ENCODE results near the gene FAM149A. TPM values are rescaled to one million over a fixed set of nuclear protein-coding genes. Genes with fewer than 3 reads are reported as not detected.

Gene FAM149A
- total and polyA plus RNA-seq, 2 donors (not counting 3 experiments of a cell fraction or from before 2014, with no cell fraction given): 0.08 to 0.20 TPM

DNA sequence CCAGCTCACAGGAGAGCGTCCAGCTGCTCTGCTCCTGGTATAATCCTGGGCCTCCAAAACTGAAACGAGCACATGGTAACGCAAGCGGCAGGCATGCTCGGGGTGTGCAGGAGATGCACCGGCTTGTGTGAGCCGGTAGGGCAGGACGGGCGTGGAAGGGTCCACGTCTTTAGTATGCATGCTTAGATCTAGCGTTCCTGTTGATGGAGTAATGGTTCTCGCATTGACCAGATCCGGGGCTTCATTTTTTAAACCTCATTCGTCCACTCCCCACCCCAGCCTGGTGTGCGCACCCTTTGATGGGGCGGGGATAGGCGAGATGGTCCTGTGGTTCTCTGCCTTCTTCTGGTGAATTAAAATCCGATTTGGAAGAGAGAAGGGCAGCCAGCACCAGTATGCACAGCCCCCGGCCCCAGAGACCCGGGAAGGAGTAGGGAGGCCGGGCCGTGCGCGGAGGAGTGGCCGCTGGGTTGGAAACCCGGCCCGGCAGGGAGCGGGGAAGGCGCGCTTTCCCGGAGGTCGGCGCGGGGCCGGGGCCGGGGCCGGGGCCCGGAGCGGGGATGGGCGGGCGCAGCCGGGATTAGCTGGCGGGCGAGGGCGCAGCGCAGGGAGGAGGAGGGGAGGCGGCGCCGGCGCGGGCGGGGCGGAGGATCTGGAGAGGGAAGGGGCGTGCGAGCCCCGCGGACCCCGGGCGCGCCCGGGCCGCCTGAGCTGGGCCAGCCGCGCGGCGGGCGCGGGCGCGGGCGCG lies 39.9 kb downstream of the FAM149A start:
- BruUV-seq (replicated peaks): no TSS peak
- Histone ChIP-seq H3K4me1 (ENCODE audit: control insufficient read depth, extremely low read depth, insufficient read depth, low read length) (peaks cover 10% of the 10 kb centered on the region), H3K4me2 (ENCODE audit: insufficient read depth, low read length) (peak overlapping the region; percentile 75), H4K20me1 (replicated peaks; ENCODE audit: control insufficient read depth, extremely low read depth, insufficient read depth, low read length) (no peaks in the 10 kb centered on the region), H3K27me3 (ENCODE audit: control insufficient read depth in 2 of 2, insufficient read depth in 2 of 2, low read length in 2 of 2) (peaks cover 14 to 22% of the 10 kb centered on the region in 2 experiments), H3K27ac (ENCODE audit: insufficient read depth, low read depth, low read length) (no peak overlapping the region), H3K4me3 (replicated peaks in 1 of 3; ENCODE audit: insufficient read depth in 1 of 3, low read depth in 1 of 3, low read length in 3 of 3) (peak overlapping the region; percentile 7 to 36 (median 31)), H3K9me1 (replicated peaks; ENCODE audit: control insufficient read depth, extremely low read depth, insufficient read depth, low read length) (no peaks in the 10 kb centered on the region), H3K36me3 (ENCODE audit: control insufficient read depth in 2 of 2, extremely low read depth in 1 of 2, insufficient read depth in 2 of 2, low read length in 2 of 2) (no peaks in the 10 kb centered on the region), H3K79me2 (ENCODE audit: control insufficient read depth, insufficient read depth, low read length) (no peaks in the 10 kb centered on the region), H2AFZ (ENCODE audit: low read depth, low read length) (peak overlapping the region; percentile 30), H3K9ac (replicated peaks; ENCODE audit: extremely low read depth, insufficient read depth, low read length) (no peak overlapping the region), H3K9me3 (replicated peaks; ENCODE audit: control insufficient read depth, insufficient read depth, low read length) (no peaks in the 10 kb centered on the region)
- intact Hi-C loops (cut with micrococcal nuclease) (loop anchor here (2.0 kb wide), 1 partner anchor 46 kb away; the partner anchor contains the start of gene CYP4V2), dilution Hi-C loops (cut with MboI; ENCODE audit: extremely low pct_ligation_motif_present, low sequenced_read_pairs) (no loop called here)
- TF ChIP-seq, protein P1, sequence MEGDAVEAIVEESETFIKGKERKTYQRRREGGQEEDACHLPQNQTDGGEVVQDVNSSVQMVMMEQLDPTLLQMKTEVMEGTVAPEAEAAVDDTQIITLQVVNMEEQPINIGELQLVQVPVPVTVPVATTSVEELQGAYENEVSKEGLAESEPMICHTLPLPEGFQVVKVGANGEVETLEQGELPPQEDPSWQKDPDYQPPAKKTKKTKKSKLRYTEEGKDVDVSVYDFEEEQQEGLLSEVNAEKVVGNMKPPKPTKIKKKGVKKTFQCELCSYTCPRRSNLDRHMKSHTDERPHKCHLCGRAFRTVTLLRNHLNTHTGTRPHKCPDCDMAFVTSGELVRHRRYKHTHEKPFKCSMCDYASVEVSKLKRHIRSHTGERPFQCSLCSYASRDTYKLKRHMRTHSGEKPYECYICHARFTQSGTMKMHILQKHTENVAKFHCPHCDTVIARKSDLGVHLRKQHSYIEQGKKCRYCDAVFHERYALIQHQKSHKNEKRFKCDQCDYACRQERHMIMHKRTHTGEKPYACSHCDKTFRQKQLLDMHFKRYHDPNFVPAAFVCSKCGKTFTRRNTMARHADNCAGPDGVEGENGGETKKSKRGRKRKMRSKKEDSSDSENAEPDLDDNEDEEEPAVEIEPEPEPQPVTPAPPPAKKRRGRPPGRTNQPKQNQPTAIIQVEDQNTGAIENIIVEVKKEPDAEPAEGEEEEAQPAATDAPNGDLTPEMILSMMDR (IDR thresholded peaks at IDR 0.05; ENCODE audit: extremely low read depth in 1 of 2, insufficient read depth in 1 of 2, low read depth in 1 of 2, low read length in 2 of 2): peak in 1 of 2 donors; percentile 3
- no peak for TF ChIP-seq POLR2AphosphoS5 (IDR thresholded peaks at IDR 0.05; ENCODE audit: insufficient read depth, low read depth, low read length)
- FAIRE-seq (no peak), DNase-seq (ENCODE audit: low read depth, low spot score) (peak; percentile 11)
- ChIA-PET CTCF (no interaction called here), POLR2A (no interaction called here)

DNA sequence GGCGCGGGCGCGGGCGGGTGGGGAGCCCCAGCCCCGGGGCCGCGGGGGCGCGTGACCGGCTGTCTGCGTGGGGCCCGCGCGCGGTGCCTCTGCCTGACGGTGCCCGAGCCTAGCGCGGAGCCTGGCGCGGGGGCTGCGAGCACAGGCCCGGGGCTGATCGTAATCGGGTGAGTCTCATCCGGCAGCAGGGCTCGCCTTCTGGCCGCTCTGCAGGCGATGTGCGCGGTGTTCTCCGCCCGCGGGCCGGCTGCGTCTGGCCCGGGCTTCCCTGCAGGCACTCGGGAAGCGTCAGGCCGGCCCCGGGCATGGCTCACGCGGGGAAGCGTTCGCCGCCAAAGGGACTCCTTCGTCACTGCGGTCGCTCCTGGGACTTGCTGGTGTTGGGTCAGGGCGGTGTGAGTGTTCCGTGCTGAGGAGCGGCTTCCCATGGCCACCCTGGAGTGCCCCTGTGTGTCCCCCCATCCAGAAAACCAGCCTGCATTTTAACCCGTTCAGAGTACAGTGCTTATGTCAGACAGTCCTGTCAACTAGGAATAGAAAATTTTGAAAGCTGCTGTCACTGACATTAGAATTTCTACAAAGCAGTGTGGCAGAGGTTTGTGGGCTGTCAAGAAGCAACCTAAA lies 40.6 kb downstream of the FAM149A start:
- no peak overlapping the region for H3K9ac ChIP-seq (replicated peaks; ENCODE audit: extremely low read depth, insufficient read depth, low read length)
- peak overlapping the region; percentile 12 for H3K4me2 ChIP-seq (ENCODE audit: insufficient read depth, low read length)
- no TSS peak for BruUV-seq (replicated peaks)
- no peaks in the 10 kb centered on the region for H3K36me3 ChIP-seq (ENCODE audit: control insufficient read depth in 2 of 2, extremely low read depth in 1 of 2, insufficient read depth in 2 of 2, low read length in 2 of 2)
- H4K20me1 ChIP-seq (replicated peaks; ENCODE audit: control insufficient read depth, extremely low read depth, insufficient read depth, low read length): no peaks in the 10 kb centered on the region
- H3K4me3 ChIP-seq (replicated peaks in 1 of 3; ENCODE audit: insufficient read depth in 1 of 3, low read depth in 1 of 3, low read length in 3 of 3): peak overlapping the region in 2 of 3 experiments; percentile 22 to 30
- peaks cover 14 to 22% of the 10 kb centered on the region in 2 experiments for H3K27me3 ChIP-seq (ENCODE audit: control insufficient read depth in 2 of 2, insufficient read depth in 2 of 2, low read length in 2 of 2)
- H2AFZ ChIP-seq (ENCODE audit: low read depth, low read length): peak overlapping the region; percentile 68
- ChIA-PET POLR2A (no interaction called here), CTCF (interaction anchor here (2.5 kb wide), 1 partner anchor 8 kb away, joined by 13 read pairs; no protein-coding TSS in a partner anchor)
- no peak overlapping the region for H3K27ac ChIP-seq (ENCODE audit: insufficient read depth, low read depth, low read length)
- TF ChIP-seq GATA2 (IDR thresholded peaks at IDR 0.05; ENCODE audit: insufficient read depth, insufficient read length, low read depth, low read length) (peak; percentile 50), JUN (IDR thresholded peaks at IDR 0.05; ENCODE audit: borderline replicate concordance, insufficient read depth, insufficient read length, low read depth) (no peak)
- dilution Hi-C loops (cut with MboI; ENCODE audit: extremely low pct_ligation_motif_present, low sequenced_read_pairs): no loop called here
- FAIRE-seq (no peak), DNase-seq (ENCODE audit: low read depth, low spot score) (peak; percentile 20)
- H3K79me2 ChIP-seq (ENCODE audit: control insufficient read depth, insufficient read depth, low read length): no peaks in the 10 kb centered on the region
- H3K9me3 ChIP-seq (replicated peaks; ENCODE audit: control insufficient read depth, insufficient read depth, low read length): no peaks in the 10 kb centered on the region
- intact Hi-C loops (cut with micrococcal nuclease): loop anchor here (2.0 kb wide), 1 partner anchor 46 kb away; the partner anchor contains the start of gene CYP4V2
- peaks cover 10% of the 10 kb centered on the region for H3K4me1 ChIP-seq (ENCODE audit: control insufficient read depth, extremely low read depth, insufficient read depth, low read length)
- no peaks in the 10 kb centered on the region for H3K9me1 ChIP-seq (replicated peaks; ENCODE audit: control insufficient read depth, extremely low read depth, insufficient read depth, low read length)

All from endothelial cell of umbilical vein (primary cell).